Measurements from ENCODE around the gene RBL2.

Gene RBL2

GRCh38 chr16:53430363-53430762 is 3.9 kb upstream of the RBL2 start:
- no peak for ATAC-seq
- H3K4me1 Mint-ChIP-seq = peaks cover 8% of the 10 kb centered on the region
- no peaks in the 10 kb centered on the region for H3K27me3 Mint-ChIP-seq
- no peaks in the 10 kb centered on the region for H3K36me3 Mint-ChIP-seq (ENCODE audit: low read depth)
- no peak overlapping the region for H3K27ac Mint-ChIP-seq
- no peak overlapping the region for H3K4me3 Mint-ChIP-seq
- DNase-seq = no peak
- H3K9me3 Mint-ChIP-seq = peaks cover 3% of the 10 kb centered on the region

GRCh38 chr16:53433509-53433908 is 762 bp upstream of the RBL2 start:
- Mint-ChIP-seq H3K9me3 (no peaks in the 10 kb centered on the region), H3K36me3 (ENCODE audit: low read depth) (no peaks in the 10 kb centered on the region), H3K27ac (peak overlapping the region; percentile 85), H3K4me1 (peaks cover 38% of the 10 kb centered on the region), H3K4me3 (peak overlapping the region; percentile 94), H3K27me3 (no peaks in the 10 kb centered on the region)
- ATAC-seq = no peak
- DNase-seq = no peak

GRCh38 chr16:53433930-53434376 is 318 bp upstream of the RBL2 start:
- ATAC-seq (no peak), DNase-seq (no peak)
- Mint-ChIP-seq H3K4me1 (peaks cover 40% of the 10 kb centered on the region), H3K9me3 (no peaks in the 10 kb centered on the region), H3K36me3 (ENCODE audit: low read depth) (peaks cover 1% of the 10 kb centered on the region), H3K27ac (peak overlapping the region; percentile 85), H3K4me3 (peak overlapping the region; percentile 94), H3K27me3 (no peaks in the 10 kb centered on the region)

GRCh38 chr16:53435066-53435688 is 906 bp downstream of the RBL2 start:
- ATAC-seq = peak; percentile 75
- H3K27ac Mint-ChIP-seq = peak overlapping the region; percentile 91
- H3K4me1 Mint-ChIP-seq = peaks cover 48% of the 10 kb centered on the region
- DNase-seq = peak; percentile 47
- H3K4me3 Mint-ChIP-seq = peak overlapping the region; percentile 94
- no peaks in the 10 kb centered on the region for H3K9me3 Mint-ChIP-seq
- no peaks in the 10 kb centered on the region for H3K27me3 Mint-ChIP-seq
- peaks cover 6% of the 10 kb centered on the region for H3K36me3 Mint-ChIP-seq (ENCODE audit: low read depth)

- Mint-ChIP-seq H3K36me3 (ENCODE audit: low read depth) (peaks cover 36% of the 10 kb centered on the region), H3K27ac (no peak overlapping the region), H3K4me3 (no peak overlapping the region), H3K9me3 (no peaks in the 10 kb centered on the region), H3K27me3 (no peaks in the 10 kb centered on the region), H3K4me1 (peaks cover 55% of the 10 kb centered on the region)
- ATAC-seq (no peak), DNase-seq (no peak)
Measured at GRCh38 chr16:53440125-53440524, 5.9 kb downstream of the RBL2 start.

GRCh38 chr16:53445534-53445933 is 11.3 kb downstream of the RBL2 start:
- peaks cover 37% of the 10 kb centered on the region for H3K4me1 Mint-ChIP-seq
- no peak overlapping the region for H3K4me3 Mint-ChIP-seq
- H3K9me3 Mint-ChIP-seq = no peaks in the 10 kb centered on the region
- peak overlapping the region; percentile 25 for H3K27ac Mint-ChIP-seq
- peaks cover 36% of the 10 kb centered on the region for H3K36me3 Mint-ChIP-seq (ENCODE audit: low read depth)
- ATAC-seq = no peak
- no peaks in the 10 kb centered on the region for H3K27me3 Mint-ChIP-seq
- DNase-seq = no peak

GRCh38 chr16:53446090-53446489 is 11.8 kb downstream of the RBL2 start:
- H3K9me3 Mint-ChIP-seq = no peaks in the 10 kb centered on the region
- H3K27ac Mint-ChIP-seq = no peak overlapping the region
- ATAC-seq (no peak), DNase-seq (no peak)
- H3K36me3 Mint-ChIP-seq (ENCODE audit: low read depth) = peaks cover 32% of the 10 kb centered on the region
- no peaks in the 10 kb centered on the region for H3K27me3 Mint-ChIP-seq
- H3K4me3 Mint-ChIP-seq = no peak overlapping the region
- H3K4me1 Mint-ChIP-seq = peaks cover 41% of the 10 kb centered on the region

GRCh38 chr16:53449816-53450517 is 15.7 kb downstream of the RBL2 start:
- Mint-ChIP-seq H3K27ac (peak overlapping the region; percentile 31), H3K4me3 (no peak overlapping the region), H3K27me3 (no peaks in the 10 kb centered on the region), H3K9me3 (no peaks in the 10 kb centered on the region), H3K36me3 (ENCODE audit: low read depth) (peaks cover 25% of the 10 kb centered on the region), H3K4me1 (peaks cover 61% of the 10 kb centered on the region)
- peak; percentile 57 for ATAC-seq
- no peak for DNase-seq

GRCh38 chr16:53453928-53454327 is 19.7 kb downstream of the RBL2 start:
- ATAC-seq = no peak
- peaks cover 86% of the 10 kb centered on the region for H3K4me1 Mint-ChIP-seq
- H3K36me3 Mint-ChIP-seq (ENCODE audit: low read depth) = peaks cover 45% of the 10 kb centered on the region
- H3K9me3 Mint-ChIP-seq = no peaks in the 10 kb centered on the region
- H3K27me3 Mint-ChIP-seq = no peaks in the 10 kb centered on the region
- peak overlapping the region; percentile 23 for H3K4me3 Mint-ChIP-seq
- DNase-seq = no peak
- H3K27ac Mint-ChIP-seq = peak overlapping the region; percentile 82

- Mint-ChIP-seq H3K27ac (peak overlapping the region; percentile 89), H3K36me3 (ENCODE audit: low read depth) (peaks cover 63% of the 10 kb centered on the region), H3K4me1 (peaks cover 87% of the 10 kb centered on the region), H3K4me3 (peak overlapping the region; percentile 72), H3K27me3 (no peaks in the 10 kb centered on the region), H3K9me3 (no peaks in the 10 kb centered on the region)
- ATAC-seq = peak; percentile 58
- DNase-seq = no peak
Measured at GRCh38 chr16:53456625-53457024, 22.4 kb downstream of the RBL2 start.

GRCh38 chr16:53457670-53458069 is 23.4 kb downstream of the RBL2 start:
- Mint-ChIP-seq H3K27ac (peak overlapping the region; percentile 89), H3K9me3 (no peaks in the 10 kb centered on the region), H3K27me3 (no peaks in the 10 kb centered on the region), H3K4me3 (peak overlapping the region; percentile 72), H3K4me1 (peaks cover 87% of the 10 kb centered on the region), H3K36me3 (ENCODE audit: low read depth) (peaks cover 64% of the 10 kb centered on the region)
- peak; percentile 95 for ATAC-seq
- peak; percentile 56 for DNase-seq

GRCh38 chr16:53458635-53459034 is 24.4 kb downstream of the RBL2 start:
- Mint-ChIP-seq H3K9me3 (no peaks in the 10 kb centered on the region), H3K36me3 (ENCODE audit: low read depth) (peaks cover 67% of the 10 kb centered on the region), H3K27ac (peak overlapping the region; percentile 72), H3K27me3 (no peaks in the 10 kb centered on the region), H3K4me3 (peak overlapping the region; percentile 48), H3K4me1 (peaks cover 85% of the 10 kb centered on the region)
- no peak for ATAC-seq
- no peak for DNase-seq

GRCh38 chr16:53465606-53466280 is 31.5 kb downstream of the RBL2 start:
- Mint-ChIP-seq H3K9me3 (no peaks in the 10 kb centered on the region), H3K27ac (peak overlapping the region; percentile 60), H3K4me3 (no peak overlapping the region), H3K4me1 (peaks cover 45% of the 10 kb centered on the region), H3K36me3 (ENCODE audit: low read depth) (peaks cover 49% of the 10 kb centered on the region), H3K27me3 (no peaks in the 10 kb centered on the region)
- DNase-seq = no peak
- ATAC-seq = no peak

- H3K27ac Mint-ChIP-seq = peak overlapping the region; percentile 13
- DNase-seq = no peak
- H3K27me3 Mint-ChIP-seq = no peaks in the 10 kb centered on the region
- peaks cover 39% of the 10 kb centered on the region for H3K4me1 Mint-ChIP-seq
- H3K36me3 Mint-ChIP-seq (ENCODE audit: low read depth) = peaks cover 79% of the 10 kb centered on the region
- no peaks in the 10 kb centered on the region for H3K9me3 Mint-ChIP-seq
- peak overlapping the region; percentile 27 for H3K4me3 Mint-ChIP-seq
- no peak for ATAC-seq
Measured at GRCh38 chr16:53476867-53477266, 42.6 kb downstream of the RBL2 start.

GRCh38 chr16:53478965-53479364 is 44.7 kb downstream of the RBL2 start:
- no peak for ATAC-seq
- Mint-ChIP-seq H3K27ac (no peak overlapping the region), H3K4me3 (no peak overlapping the region), H3K9me3 (peaks cover 8% of the 10 kb centered on the region), H3K36me3 (ENCODE audit: low read depth) (peaks cover 78% of the 10 kb centered on the region), H3K27me3 (no peaks in the 10 kb centered on the region), H3K4me1 (peaks cover 41% of the 10 kb centered on the region)
- no peak for DNase-seq
